CD4-positive, alpha-beta T cell (primary cell): Measurements from ENCODE around the gene LILRA2. TPM values are rescaled to one million over a fixed set of nuclear protein-coding genes. Genes with fewer than 3 reads are reported as not detected.

Experiments used
- ATAC-seq: fragments of 200-7000 bp; cut with Tn5 transposase; one replicate; pipeline ENCODE4 v1.10.0; 2022; ENCODE audit warnings: mild to moderate bottlenecking; ENCODE audit not compliant: poor library complexity
- CTCF ChIA-PET: fragments of 350-600 bp; sonication (Branson Sonifier 250); formaldehyde crosslinking; loops from one replicate; lab custom pipeline; 2021; ENCODE audit warnings: antibody characterized with exemption, inconsistent platforms; lab: Charles Lee
- POLR2A ChIA-PET: fragments of 350-600 bp; sonication (Branson Sonifier 250); formaldehyde crosslinking; loops from one replicate; lab custom pipeline; 2021; ENCODE audit warnings: antibody characterized with exemption, inconsistent platforms; lab: Charles Lee
- DNase-seq, 14 experiments: peaks; one replicate each; pipeline ENCODE4 v3.0.0-alpha.2; 2013 to 2020; ENCODE audit warnings: mixed read lengths in 2 of 14
- H3K27ac ChIP-seq, 2 donors: one replicate each; pipeline versions ENCODE4 v1.5.1 to v1.7.0; 2013; ENCODE audit warnings: low read length in 2 of 2, low read depth in 1 of 2, mild to moderate bottlenecking in 1 of 2
- H3K27me3 ChIP-seq, 2 experiments: 1 replicate in 1 of 2; 2 replicates in 1 of 2; pipeline versions ENCODE4 v1.6.1 to v1.7.0; 2013; ENCODE audit warnings: low read length in 2 of 2, control low read depth in 1 of 2, mild to moderate bottlenecking in 1 of 2, moderate library complexity in 1 of 2; ENCODE audit not compliant: insufficient read depth in 2 of 2, control insufficient read depth in 1 of 2
- H3K36me3 ChIP-seq: one replicate; pipeline ENCODE4 v1.6.1; 2013; ENCODE audit warnings: low read length, control low read depth; ENCODE audit not compliant: insufficient read depth
- H3K4me1 ChIP-seq: one replicate; pipeline ENCODE4 v1.6.1; 2013; ENCODE audit warnings: low read length, control low read depth; ENCODE audit not compliant: insufficient read depth
- H3K4me3 ChIP-seq: one replicate; pipeline ENCODE4 v1.5.1; 2013; ENCODE audit warnings: mild to moderate bottlenecking, low read length, moderate library complexity
- H3K9me3 ChIP-seq, 2 experiments: 1 replicate in 1 of 2; 2 replicates in 1 of 2; pipeline versions ENCODE4 v1.6.1 to v1.7.0; 2013; ENCODE audit warnings: low read length in 2 of 2, mild to moderate bottlenecking in 2 of 2, control low read depth in 1 of 2, moderate library complexity in 1 of 2; ENCODE audit not compliant: control insufficient read depth in 1 of 2, insufficient read depth in 1 of 2
- H3K27ac Mint-ChIP-seq: one replicate; pipeline ENCODE4 v1.8.0; 2020; ENCODE audit warnings: mixed read lengths
- H3K27me3 Mint-ChIP-seq: one replicate; pipeline ENCODE4 v1.8.0; 2021; ENCODE audit warnings: mixed read lengths
- H3K36me3 Mint-ChIP-seq: one replicate; pipeline ENCODE4 v1.8.0; 2021; ENCODE audit warnings: low read depth, mixed read lengths
- H3K4me1 Mint-ChIP-seq: one replicate; pipeline ENCODE4 v1.8.0; 2021; ENCODE audit warnings: low read depth, mixed read lengths
- H3K4me3 Mint-ChIP-seq: one replicate; pipeline ENCODE4 v1.8.0; 2020; ENCODE audit warnings: mild to moderate bottlenecking, mixed read lengths
- H3K9me3 Mint-ChIP-seq: one replicate; pipeline ENCODE4 v1.8.0; 2020; ENCODE audit warnings: mixed read lengths
- CTCF ChIP-seq: fragments of 200-600 bp; IDR thresholded peaks from one replicate; pipeline ENCODE4 v1.8.0; 2022; ENCODE audit warnings: antibody characterized with exemption, mild to moderate bottlenecking
- intact Hi-C, 2 experiments: fragments of 100-400 bp; cut with DNase I in 1 of 2; cut with micrococcal nuclease in 1 of 2; formaldehyde crosslinking; loops; one replicate each; pipeline versions ENCODE4 v1.15.1 to v1.9.0; 2023 to 2025; cut with DNase I, micrococcal nuclease
- total RNA-seq, 174 experiments: library from RNA in 2 of 174; stranded (reverse) in 2 of 174; gene quantifications; one replicate each; pipeline ENCODE4 v1.2.3 and lab custom pipeline; 2021 to 2026

LILRA2 gene
- total RNA-seq, 2 experiments from 2014 or later = 0.78 to 0.91 TPM

GRCh38 chr19:54541712-54542111, 31.9 kb upstream of the LILRA2 start:
- Histone ChIP-seq H3K4me1 (no peaks in the 10 kb centered on the region), H3K36me3 (no peaks in the 10 kb centered on the region), H3K27ac (no peak overlapping the region), H3K27me3 (no peaks in the 10 kb centered on the region), H3K4me3 (no peak overlapping the region), H3K9me3 (no peaks in the 10 kb centered on the region)
- ChIA-PET CTCF (no interaction called here), POLR2A (no interaction called here)
- intact Hi-C loops = no loop called here
- Mint-ChIP-seq H3K4me3 (no peak overlapping the region), H3K27ac (no peak overlapping the region), H3K4me1 (no peaks in the 10 kb centered on the region), H3K27me3 (peaks cover 22% of the 10 kb centered on the region), H3K36me3 (no peaks in the 10 kb centered on the region), H3K9me3 (peaks cover 3% of the 10 kb centered on the region)
- DNase-seq (no peak), ATAC-seq (no peak)
- no peak for TF ChIP-seq CTCF

- ATAC-seq (no peak), DNase-seq (no peak)
- Histone ChIP-seq H3K36me3 (no peaks in the 10 kb centered on the region), H3K27ac (no peak overlapping the region), H3K9me3 (peaks cover 0 to 9% of the 10 kb centered on the region in 2 experiments), H3K27me3 (no peaks in the 10 kb centered on the region), H3K4me1 (peaks cover 5% of the 10 kb centered on the region), H3K4me3 (no peak overlapping the region)
- H3K4me1 Mint-ChIP-seq = no peaks in the 10 kb centered on the region
- H3K27ac Mint-ChIP-seq = no peak overlapping the region
- POLR2A ChIA-PET = no interaction called here
- intact Hi-C loops = no loop called here
- no peak overlapping the region for H3K4me3 Mint-ChIP-seq
- H3K9me3 Mint-ChIP-seq = peaks cover 3% of the 10 kb centered on the region
- H3K36me3 Mint-ChIP-seq = no peaks in the 10 kb centered on the region
- CTCF ChIA-PET = no interaction called here
- TF ChIP-seq CTCF = no peak
- peaks cover 30% of the 10 kb centered on the region for H3K27me3 Mint-ChIP-seq
These were observed 24.8 kb upstream of the LILRA2 start for GRCh38 chr19:54548806-54549205.

- no peak overlapping the region for H3K4me3 Mint-ChIP-seq
- no peaks in the 10 kb centered on the region for H3K36me3 Mint-ChIP-seq
- POLR2A ChIA-PET = no interaction called here
These were observed 24.4 kb upstream of the LILRA2 start for GRCh38 chr19:54549224-54549623.

More at GRCh38 chr19:54549224-54549623, 24.4 kb upstream of the LILRA2 start:
- Mint-ChIP-seq H3K9me3 (peaks cover 1% of the 10 kb centered on the region), H3K27ac (no peak overlapping the region), H3K4me1 (no peaks in the 10 kb centered on the region), H3K27me3 (peaks cover 32% of the 10 kb centered on the region)
- no peak for DNase-seq
- Histone ChIP-seq H3K27me3 (no peaks in the 10 kb centered on the region), H3K4me3 (no peak overlapping the region), H3K9me3 (peaks cover 0 to 9% of the 10 kb centered on the region in 2 experiments), H3K4me1 (peaks cover 5% of the 10 kb centered on the region), H3K36me3 (no peaks in the 10 kb centered on the region), H3K27ac (no peak overlapping the region)
- intact Hi-C loops = no loop called here
- no peak for ATAC-seq
- TF ChIP-seq CTCF = no peak
- CTCF ChIA-PET = no interaction called here
